ENCODE data around the gene ART5. TPM values are rescaled to one million over a fixed set of nuclear protein-coding genes. Genes with fewer than 3 reads are reported as not detected.

The ART5 gene
- total RNA-seq, 1 donor from 2014 or later = not detected

Other genes starting within 250 kb of the ART5 start
- not detected in 2 replicates for gene ART1, start 3.1 kb upstream of the ART5 start, total RNA-seq
- gene CHRNA10, start 29.4 kb upstream of the ART5 start, total RNA-seq = 3.0 and 3.7 TPM in 2 replicates
- gene NUP98, start 155.6 kb upstream of the ART5 start, total RNA-seq = 110 and 128 TPM in 2 replicates
- 21.3 and 21.8 TPM in 2 replicates for gene PGAP2, start 166.6 kb upstream of the ART5 start, total RNA-seq
- 150 TPM in 2 replicates for gene RHOG, start 199.0 kb upstream of the ART5 start, total RNA-seq
- 90.9 and 93.1 TPM in 2 replicates for gene STIM1, start 213.7 kb upstream of the ART5 start, total RNA-seq